Osteoblast (primary cell): Measurements from ENCODE around the gene IMPA2. TPM values are rescaled to one million over a fixed set of nuclear protein-coding genes. Genes with fewer than 3 reads are reported as not detected.

Source experiments
- DNase-seq: peaks from one replicate; pipeline ENCODE4 v3.0.0; 2011; ENCODE audit warnings: low spot score, mixed read lengths; ENCODE audit not compliant: insufficient read length; ENCODE audit errors: missing footprints
- H2AFZ ChIP-seq: 2 replicates; pipeline ENCODE4 v1.6.0; 2011; ENCODE audit warnings: mild to moderate bottlenecking, low read length
- H3K27ac ChIP-seq: 2 replicates; pipeline ENCODE4 v1.5.1; 2011; ENCODE audit warnings: mild to moderate bottlenecking, low read depth, low read length, moderate library complexity
- H3K27me3 ChIP-seq: 2 replicates; pipeline ENCODE4 v1.6.0; 2012; ENCODE audit warnings: mild to moderate bottlenecking, control low read depth, inconsistent platforms, low read length, moderate library complexity; ENCODE audit not compliant: insufficient read depth
- H3K36me3 ChIP-seq: 2 replicates; pipeline ENCODE4 v1.5.1; 2011; ENCODE audit warnings: mild to moderate bottlenecking, low read length, control low read depth, moderate library complexity; ENCODE audit not compliant: insufficient read depth
- H3K4me1 ChIP-seq: 2 replicates; pipeline ENCODE4 v1.5.1; 2011; ENCODE audit warnings: mild to moderate bottlenecking, low read length, control low read depth, moderate library complexity; ENCODE audit not compliant: insufficient read depth
- H3K4me2 ChIP-seq: 2 replicates; pipeline ENCODE4 v1.6.0; 2011; ENCODE audit warnings: mild to moderate bottlenecking, low read length; ENCODE audit not compliant: insufficient read depth
- H3K4me3 ChIP-seq: fragments of 200-600 bp; sonication (generic); 3 replicates; pipeline ENCODE4 v1.5.1; 2012; ENCODE audit warnings: mild to moderate bottlenecking, low read length, inconsistent platforms; ENCODE audit not compliant: insufficient read depth
- H3K79me2 ChIP-seq: 2 replicates; pipeline ENCODE4 v1.6.0; 2012; ENCODE audit warnings: mild to moderate bottlenecking, low read length, control low read depth, inconsistent platforms; ENCODE audit not compliant: insufficient read depth
- H3K9me3 ChIP-seq: 2 replicates; pipeline ENCODE4 v1.5.1; 2011; ENCODE audit warnings: low read depth, low read length, control low read depth
- H4K20me1 ChIP-seq: 2 replicates; pipeline ENCODE4 v1.6.0; 2012; ENCODE audit warnings: mild to moderate bottlenecking, low read length, control low read depth; ENCODE audit not compliant: insufficient read depth
- CTCF ChIP-seq: IDR thresholded peaks from 2 replicates; pipeline ENCODE4 v1.5.1; 2011; ENCODE audit warnings: mild to moderate bottlenecking, low read depth, low read length, moderate library complexity; ENCODE audit errors: extremely low read depth
- total RNA-seq: library from RNA; depleted of rRNA; stranded (reverse); fragments of >200 nt; gene quantifications from 2 replicates; pipeline ENCODE4 v1.2.3, GENCODE V29; 2012

The IMPA2 gene
- total RNA-seq, 1 donor, result 11.2 TPM

- H3K4me3 ChIP-seq, result no peak overlapping the region
- no peaks in the 10 kb centered on the region for H3K36me3 ChIP-seq
- H3K4me2 ChIP-seq, result no peak overlapping the region
- H3K4me1 ChIP-seq, result no peaks in the 10 kb centered on the region
- H3K9me3 ChIP-seq, result no peaks in the 10 kb centered on the region
- TF ChIP-seq CTCF, result no peak
- H3K79me2 ChIP-seq, result no peaks in the 10 kb centered on the region
- no peaks in the 10 kb centered on the region for H3K27me3 ChIP-seq
- no peaks in the 10 kb centered on the region for H4K20me1 ChIP-seq
- H3K27ac ChIP-seq, result no peak overlapping the region
- H2AFZ ChIP-seq, result no peak overlapping the region
- no peak for DNase-seq
Observed at GRCh38 chr18:12023375-12023774, 42.1 kb downstream of the IMPA2 start.

- no peak overlapping the region for H2AFZ ChIP-seq
- H3K4me1 ChIP-seq, result no peaks in the 10 kb centered on the region
- H3K4me3 ChIP-seq, result no peak overlapping the region
- DNase-seq, result no peak
- no peaks in the 10 kb centered on the region for H4K20me1 ChIP-seq
- no peak overlapping the region for H3K4me2 ChIP-seq
- no peaks in the 10 kb centered on the region for H3K36me3 ChIP-seq
- no peaks in the 10 kb centered on the region for H3K27me3 ChIP-seq
- no peak overlapping the region for H3K27ac ChIP-seq
- TF ChIP-seq CTCF, result no peak
- no peaks in the 10 kb centered on the region for H3K79me2 ChIP-seq
- no peaks in the 10 kb centered on the region for H3K9me3 ChIP-seq
Observed at GRCh38 chr18:12026562-12026961, 45.3 kb downstream of the IMPA2 start.

GRCh38 chr18:12027046-12027445 is 45.7 kb downstream of the IMPA2 start:
- TF ChIP-seq CTCF, result no peak
- H3K4me1 ChIP-seq, result peaks cover 5% of the 10 kb centered on the region
- no peak overlapping the region for H3K4me3 ChIP-seq
- no peaks in the 10 kb centered on the region for H3K36me3 ChIP-seq
- no peak for DNase-seq
- H3K27ac ChIP-seq, result no peak overlapping the region
- H3K9me3 ChIP-seq, result no peaks in the 10 kb centered on the region
- no peaks in the 10 kb centered on the region for H3K79me2 ChIP-seq
- H4K20me1 ChIP-seq, result no peaks in the 10 kb centered on the region
- no peak overlapping the region for H3K4me2 ChIP-seq
- H2AFZ ChIP-seq, result no peak overlapping the region
- no peaks in the 10 kb centered on the region for H3K27me3 ChIP-seq

GRCh38 chr18:12027480-12027879 is 46.2 kb downstream of the IMPA2 start:
- H3K4me3 ChIP-seq, result no peak overlapping the region
- no peaks in the 10 kb centered on the region for H3K79me2 ChIP-seq
- no peak overlapping the region for H2AFZ ChIP-seq
- H3K9me3 ChIP-seq, result no peaks in the 10 kb centered on the region
- H3K4me1 ChIP-seq, result peaks cover 9% of the 10 kb centered on the region
- no peak for DNase-seq
- no peak overlapping the region for H3K4me2 ChIP-seq
- H3K27me3 ChIP-seq, result no peaks in the 10 kb centered on the region
- no peak overlapping the region for H3K27ac ChIP-seq
- no peak for TF ChIP-seq CTCF
- no peaks in the 10 kb centered on the region for H4K20me1 ChIP-seq
- no peaks in the 10 kb centered on the region for H3K36me3 ChIP-seq
